ENCODE results near the gene MBP.

DNA sequence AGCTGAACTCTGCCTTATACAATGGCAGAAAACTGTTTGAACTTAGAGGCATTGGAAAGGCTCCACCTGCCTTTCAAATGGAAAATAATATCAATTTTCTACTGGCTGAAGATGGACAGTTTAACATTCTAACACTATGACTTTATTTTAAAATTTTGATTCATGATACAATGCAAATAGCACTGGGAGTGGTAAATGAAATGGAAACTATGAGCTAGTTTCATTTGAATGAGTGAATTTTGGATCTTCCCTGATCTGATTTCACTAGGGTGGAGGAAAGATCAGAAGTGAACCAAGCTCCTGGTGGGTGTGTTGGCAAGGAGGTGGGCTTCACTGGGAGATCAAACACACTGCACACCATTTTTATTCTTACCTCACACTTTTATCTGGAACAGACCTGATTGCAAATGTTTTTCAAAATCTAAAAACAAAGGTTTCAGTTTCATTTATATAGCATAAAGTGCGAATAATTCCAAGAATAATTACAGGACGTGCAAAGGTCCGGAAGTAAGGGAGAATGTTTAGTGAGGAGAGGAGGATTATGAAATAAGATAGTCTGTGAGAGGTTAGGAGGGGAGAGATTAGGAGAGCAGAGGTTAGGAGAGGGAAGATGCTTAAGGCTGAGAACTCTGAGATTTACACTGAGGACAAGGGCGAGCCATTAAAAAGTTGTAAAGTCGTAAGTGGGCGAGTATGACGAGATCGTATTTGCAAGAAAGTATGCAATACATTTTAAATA lies 18.6 kb upstream of the MBP start:
- TF ChIP-seq EP300 (conservative IDR thresholded peaks at IDR 0.05; ENCODE audit: poor library complexity, severe bottlenecking) (no peak), CTCF (IDR thresholded peaks at IDR 0.05; ENCODE audit: poor library complexity, severe bottlenecking) (peak; percentile 16), SMC3 (conservative IDR thresholded peaks at IDR 0.05; ENCODE audit: poor library complexity) (no peak), POLR2AphosphoS5 (IDR thresholded peaks at IDR 0.05) (no peak), MXI1 (conservative IDR thresholded peaks at IDR 0.05; ENCODE audit: poor library complexity, severe bottlenecking) (no peak), RAD21 (conservative IDR thresholded peaks at IDR 0.05) (no peak)

All from neural cell (in vitro differentiated cells).